NCI-H2196 treated with DMSO at 0.1 percent for 48 hours (cell line): ENCODE data around the gene GNL2.
"Not testable (repeated sequence)": the region's sequence is repeated elsewhere in the genome, so short reads cannot be mapped to it uniquely, and the experiment has no call there.

Experiments
- DNase-seq: peaks from one replicate; lab custom pipeline; 2025; ENCODE audit not compliant: unreplicated experiment; lab: John Stamatoyannopoulos, UW

Gene GNL2

DNA sequence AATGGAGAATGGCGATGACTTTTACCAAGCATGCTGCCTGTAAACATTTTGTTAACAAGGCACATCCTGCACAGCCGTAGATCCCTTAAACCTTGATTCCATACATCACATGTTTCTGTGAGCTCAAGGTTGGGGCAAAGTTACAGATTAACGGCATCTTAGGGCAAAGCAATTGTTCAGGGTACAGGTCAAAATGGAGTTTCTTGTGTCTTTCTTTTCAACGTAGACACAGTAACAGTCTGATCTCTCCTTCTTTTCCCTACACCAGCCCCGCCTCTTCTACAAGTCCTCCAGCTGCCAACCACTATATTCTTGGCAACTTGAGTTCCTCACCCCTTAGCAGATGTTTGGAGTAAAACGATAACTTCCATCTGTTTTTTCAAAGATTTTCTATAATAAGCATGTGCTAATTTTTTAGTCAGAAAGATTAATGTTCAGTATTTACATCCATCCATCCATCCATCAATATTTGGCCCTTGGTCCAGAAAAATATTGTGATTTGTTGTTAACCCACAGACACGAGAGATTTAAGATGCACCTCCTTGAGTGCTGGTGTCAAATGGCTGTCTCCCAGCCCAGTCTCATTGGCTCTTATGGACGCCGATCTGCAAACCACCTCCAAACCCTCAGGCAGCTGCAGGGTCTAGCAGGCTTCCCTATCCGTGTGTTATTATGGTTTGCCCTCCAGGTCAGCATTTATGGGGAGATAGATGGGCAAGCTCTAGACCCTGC lies 35.2 kb downstream of the GNL2 start:
- DNase-seq, result no peak

DNA sequence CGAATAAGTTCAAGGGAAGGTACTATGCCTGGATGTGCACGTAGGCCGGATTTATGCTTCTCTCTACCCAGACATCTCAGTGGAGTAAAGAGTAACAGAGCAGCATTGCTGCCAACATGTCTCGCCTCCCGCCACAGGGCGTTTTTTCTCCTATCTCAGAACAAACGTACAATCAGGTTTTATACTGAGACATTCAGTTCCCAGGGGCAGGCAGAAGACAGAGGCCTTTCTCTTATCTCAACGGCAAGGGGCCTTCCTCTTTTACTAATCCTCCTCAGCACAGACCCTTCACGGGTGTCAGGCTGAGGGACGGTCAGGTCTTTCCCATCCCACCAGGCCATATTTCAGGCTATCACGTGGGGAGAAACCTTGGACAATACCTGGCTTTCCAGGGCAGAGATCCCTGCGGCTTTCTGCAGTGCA lies 35.8 kb downstream of the GNL2 start:
- not testable (repeated sequence) for DNase-seq

DNA sequence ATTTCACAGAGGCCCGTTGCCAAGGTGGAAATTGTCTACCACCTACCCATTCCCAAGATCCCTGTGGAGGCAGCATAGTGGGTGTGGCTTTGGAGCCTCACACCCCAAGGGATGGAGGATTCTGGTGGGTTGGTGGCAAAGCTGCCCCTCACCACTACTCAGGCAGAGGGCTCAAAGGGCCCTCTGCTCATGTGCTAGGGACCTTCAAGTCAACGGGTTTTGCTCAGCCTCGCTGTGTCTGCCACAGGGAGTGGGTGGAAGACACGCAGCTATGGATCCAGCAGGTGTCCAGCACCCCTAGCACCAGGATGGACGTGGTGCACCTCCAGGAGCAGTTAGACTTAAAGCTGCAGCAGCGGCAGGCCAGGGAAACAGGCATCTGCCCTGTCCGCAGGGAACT lies 36.7 kb downstream of the GNL2 start:
- DNase-seq, result no peak

DNA sequence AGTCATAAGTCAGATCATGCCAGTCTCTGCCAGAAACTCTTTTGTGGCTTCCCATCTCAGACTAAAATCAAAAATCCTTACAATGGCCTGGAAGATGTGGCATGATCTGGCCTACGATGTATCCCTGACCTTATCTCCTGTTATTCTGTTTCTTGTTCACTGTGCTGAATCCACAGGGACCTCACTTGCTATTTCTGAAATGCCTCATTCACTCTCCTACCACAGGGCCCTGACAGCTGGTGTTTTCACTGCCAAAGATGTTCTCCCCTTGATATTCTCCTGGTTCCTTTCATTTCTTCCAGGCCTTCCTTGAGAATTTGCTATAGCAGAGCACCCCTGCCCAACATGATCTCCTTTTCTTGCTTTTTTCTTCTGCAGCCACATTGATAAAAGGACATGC lies 37.3 kb downstream of the GNL2 start:
- DNase-seq, result no peak

DNA sequence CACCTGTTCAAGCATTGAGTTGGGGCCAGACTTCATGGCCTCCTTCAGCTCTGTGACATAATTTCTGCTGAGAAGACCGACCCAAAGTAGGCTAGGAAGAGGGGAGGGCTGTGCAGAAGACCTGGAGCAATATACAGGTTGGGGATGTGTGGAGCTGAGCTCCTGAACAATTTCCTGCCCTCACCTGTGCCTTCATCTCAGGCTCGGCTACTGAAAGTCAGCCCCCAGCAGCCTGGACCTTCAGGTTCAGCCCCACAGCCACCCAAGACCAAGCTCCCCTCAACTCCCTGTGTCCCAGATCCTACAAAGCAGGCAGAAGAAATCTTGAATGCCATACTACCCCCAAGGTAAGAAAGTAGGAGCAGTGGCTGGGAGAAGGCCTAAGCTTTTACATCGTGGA lies 38.3 kb downstream of the GNL2 start:
- no peak for DNase-seq

DNA sequence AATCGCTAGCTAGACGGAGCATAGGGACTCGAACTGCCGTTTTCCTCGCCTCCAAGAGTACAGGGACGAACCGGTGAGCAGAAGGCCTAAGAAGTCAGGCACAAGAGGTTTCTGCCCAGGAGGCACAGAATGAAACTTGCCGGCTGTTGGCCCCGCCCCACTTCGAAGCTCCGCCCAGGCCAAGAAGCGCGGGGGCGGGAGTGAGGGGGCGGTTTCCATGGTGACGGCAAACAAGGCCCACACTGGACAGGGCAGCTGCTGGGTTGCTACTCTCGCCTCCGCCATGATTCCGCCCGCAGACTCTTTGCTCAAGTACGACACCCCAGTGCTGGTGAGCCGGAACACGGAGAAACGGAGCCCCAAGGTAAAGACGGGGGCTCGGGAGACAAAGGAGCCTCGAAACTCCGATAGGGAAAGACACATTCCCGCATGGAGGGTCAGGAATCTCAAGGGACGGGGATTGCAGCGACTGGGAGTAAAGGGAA lies 39.0 kb downstream of the GNL2 start, which contains the start of gene DNALI1:
Gene DNALI1 (plus strand): TSS at position 229 of the 485 bp plus-strand sequence. CDS start 55 bp downstream, at position 284.
- peak; percentile 90 for DNase-seq

DNA sequence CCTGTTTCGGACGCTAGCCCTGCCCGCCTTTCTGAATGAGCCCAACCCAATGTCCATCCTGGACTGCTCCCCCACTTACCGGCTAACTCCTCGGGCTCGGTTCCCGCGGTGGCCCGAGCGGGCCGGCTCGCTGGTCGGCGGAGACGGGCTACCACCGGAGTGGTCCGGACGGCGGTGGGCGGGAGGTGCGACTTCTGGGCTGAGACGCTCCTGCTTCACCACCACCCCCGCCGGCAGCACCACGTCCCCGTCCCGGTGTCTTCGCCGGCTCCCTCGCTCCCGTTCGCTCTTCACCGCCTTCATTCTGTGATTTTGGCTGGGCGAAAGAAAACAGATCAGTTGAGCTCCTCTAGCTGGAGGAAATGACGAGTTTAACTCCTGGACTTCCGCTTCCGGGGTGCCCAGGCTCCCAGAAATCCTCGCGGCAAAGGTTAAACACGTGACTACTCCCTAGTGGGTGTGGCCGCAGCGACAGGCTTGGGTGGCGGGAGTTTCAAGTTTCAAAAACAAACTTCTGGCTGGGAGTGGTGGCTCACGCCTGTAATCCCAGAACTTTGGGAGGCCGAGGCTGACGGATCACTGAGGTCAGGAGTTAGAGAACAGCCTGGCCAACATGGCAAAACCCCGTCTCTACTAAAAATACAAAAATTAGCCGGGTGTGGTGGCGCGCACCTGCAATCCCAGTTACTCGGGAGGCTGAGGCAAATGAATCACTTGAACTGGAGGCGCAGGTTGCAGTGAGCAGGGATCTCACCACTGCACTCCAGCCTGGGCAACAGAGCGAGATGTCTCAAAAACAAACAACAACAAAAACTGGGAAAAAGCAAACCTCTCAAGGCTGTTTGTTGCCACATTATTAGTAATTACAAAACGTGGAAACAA lies 41.6 kb downstream of the GNL2 start, which contains the start of gene SNIP1:
Gene SNIP1 (minus strand): TSS at position 367 of the 882 bp plus-strand sequence. CDS start 64 bp downstream, at position 303.
- peak; percentile 85 for DNase-seq

DNA sequence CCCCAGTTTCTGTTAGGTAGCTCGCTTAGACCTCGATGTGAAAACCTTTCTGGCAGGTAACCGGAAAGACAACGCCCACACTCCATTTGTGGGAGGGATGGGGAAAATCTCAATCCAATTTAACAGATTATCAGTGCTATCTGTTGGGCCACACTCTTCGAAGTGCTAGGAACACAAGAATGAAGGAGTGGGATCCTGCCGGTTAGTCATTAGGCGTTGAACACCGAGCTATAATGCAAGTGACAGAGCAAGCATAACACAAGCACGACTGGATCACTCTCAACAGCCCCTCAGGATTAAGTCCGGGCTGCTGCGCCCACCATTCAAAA lies 42.2 kb downstream of the GNL2 start:
- DNase-seq, result no peak

DNA sequence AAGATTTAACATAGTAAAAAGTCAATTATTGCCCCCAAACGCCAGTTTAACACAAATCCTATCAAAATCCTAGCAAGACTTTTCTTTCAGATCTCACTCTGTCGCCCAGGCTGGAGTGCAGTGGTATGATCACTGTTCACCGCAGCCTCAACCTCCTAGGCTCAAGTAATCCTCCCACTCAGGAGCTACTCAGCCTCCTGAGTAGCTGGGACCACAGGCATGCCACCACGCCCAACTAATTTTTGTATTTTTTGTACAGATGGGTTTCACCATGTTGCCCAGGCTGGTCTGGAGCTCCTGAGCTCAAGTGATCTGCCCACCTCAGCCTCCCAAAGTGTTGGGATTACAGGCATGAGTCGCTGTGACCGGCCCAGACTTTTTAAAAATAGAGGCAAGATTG lies 46.4 kb downstream of the GNL2 start:
- no peak for DNase-seq

DNA sequence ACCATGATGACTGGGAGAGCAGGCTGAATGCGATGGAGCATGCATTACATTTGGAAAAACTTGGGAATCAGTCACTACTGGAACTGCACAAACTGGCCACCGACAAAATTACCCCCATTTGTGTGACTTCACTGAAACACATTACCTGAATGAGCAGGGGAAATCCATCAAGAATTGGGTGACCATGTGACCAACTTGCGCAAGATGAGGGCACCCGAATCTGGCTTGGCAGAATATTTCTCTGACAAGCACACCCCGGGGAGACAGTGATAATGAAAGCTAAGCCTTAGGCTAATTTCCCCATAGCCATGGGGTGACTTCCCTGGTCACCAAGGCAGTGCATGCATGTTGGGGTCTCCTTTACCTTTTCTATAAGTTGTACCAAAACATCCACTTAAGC lies 50.7 kb downstream of the GNL2 start:
- no peak for DNase-seq

DNA sequence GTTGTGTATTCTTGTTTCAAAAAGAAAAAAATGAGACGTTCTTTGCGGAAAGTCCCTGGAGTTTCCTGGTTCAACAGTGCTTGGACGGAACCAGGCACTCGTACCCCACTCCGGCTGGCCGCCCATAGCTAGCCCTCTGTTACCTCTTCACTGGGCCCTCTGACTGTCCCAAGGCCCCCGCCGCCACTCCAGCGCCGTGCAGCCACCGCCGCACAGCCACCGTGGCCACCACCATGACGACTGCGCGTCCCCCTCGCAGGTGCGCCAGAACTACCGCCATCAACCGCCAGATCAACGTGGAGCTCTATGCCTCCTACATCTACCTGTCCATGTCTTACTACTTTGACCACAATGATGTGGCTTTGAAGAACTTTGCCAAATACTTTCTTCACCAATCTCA lies 51.2 kb downstream of the GNL2 start:
- no peak for DNase-seq

DNA sequence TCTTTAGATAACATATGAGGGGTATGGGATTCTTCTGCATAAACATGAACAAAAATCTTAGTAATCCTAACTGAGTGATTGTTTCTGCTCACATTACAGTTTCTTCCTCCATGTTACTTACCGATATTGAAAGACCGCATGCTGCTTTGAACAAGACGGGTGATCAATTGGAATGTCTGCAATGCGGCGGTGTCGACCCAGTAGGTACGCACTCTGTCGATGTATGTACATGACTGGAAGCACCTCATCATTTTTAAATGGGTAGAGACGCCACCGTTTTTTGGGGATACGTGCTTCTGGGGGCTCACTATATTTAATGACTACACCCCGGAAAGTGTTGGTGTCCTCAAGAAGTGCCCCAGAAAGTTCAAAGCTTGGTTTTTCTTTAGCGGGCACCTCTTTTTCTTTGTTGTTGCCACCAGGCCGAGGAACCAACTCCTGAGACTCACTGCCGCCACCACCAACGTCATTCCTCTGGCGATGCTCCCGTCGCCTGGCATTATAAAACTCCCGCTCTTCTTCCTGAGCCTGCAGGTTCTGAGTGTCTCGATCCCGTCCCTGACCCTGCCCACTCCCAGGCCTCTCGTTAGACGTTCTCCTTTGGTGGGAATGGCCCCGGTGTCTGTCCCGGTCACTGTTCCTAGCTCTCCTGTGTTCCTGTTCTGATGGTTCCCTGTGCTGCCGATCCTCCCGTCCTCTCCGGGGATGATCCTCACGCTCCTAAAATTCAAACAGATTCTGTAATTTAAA lies 55.5 kb downstream of the GNL2 start:
- no peak for DNase-seq

DNA sequence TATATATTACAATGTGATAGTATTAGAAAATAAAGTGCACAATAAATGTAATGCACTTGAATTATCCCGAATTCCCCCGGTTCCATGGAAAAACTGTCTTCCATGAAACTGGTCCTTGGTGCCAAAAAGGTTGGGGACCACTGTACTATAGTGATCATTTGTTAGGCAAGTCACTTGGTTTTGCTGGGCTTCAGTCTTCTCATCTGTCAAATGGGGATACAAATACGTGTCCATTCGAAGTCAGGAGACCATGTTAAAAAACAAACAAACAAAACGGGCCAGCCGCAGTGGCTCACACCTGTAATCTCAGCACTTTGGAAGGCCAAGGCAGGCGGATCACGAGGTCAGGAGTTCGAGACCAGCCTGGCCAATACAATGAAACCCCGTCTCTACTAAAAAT lies 56.6 kb downstream of the GNL2 start:
- DNase-seq, result not testable (repeated sequence)

DNA sequence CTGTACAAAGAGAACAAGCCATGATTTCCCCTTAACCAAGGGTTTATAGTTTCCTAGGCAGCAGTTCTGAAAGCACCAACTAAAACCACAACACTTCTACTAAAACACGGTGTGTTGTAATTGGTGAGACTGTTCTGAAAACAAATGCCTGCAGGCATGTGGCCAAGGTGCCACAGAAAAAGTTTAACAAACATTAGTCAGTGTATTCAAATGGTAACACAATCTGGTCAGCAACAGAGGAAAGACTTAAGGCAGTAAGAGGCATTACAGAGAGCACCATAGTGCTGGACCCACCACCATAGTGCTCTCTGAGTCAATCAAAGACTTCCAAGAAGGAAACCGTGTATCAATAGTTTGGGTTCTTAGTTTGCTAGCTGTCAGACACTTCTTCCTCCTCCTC lies 58.4 kb downstream of the GNL2 start:
- DNase-seq, result peak; percentile 18

DNA sequence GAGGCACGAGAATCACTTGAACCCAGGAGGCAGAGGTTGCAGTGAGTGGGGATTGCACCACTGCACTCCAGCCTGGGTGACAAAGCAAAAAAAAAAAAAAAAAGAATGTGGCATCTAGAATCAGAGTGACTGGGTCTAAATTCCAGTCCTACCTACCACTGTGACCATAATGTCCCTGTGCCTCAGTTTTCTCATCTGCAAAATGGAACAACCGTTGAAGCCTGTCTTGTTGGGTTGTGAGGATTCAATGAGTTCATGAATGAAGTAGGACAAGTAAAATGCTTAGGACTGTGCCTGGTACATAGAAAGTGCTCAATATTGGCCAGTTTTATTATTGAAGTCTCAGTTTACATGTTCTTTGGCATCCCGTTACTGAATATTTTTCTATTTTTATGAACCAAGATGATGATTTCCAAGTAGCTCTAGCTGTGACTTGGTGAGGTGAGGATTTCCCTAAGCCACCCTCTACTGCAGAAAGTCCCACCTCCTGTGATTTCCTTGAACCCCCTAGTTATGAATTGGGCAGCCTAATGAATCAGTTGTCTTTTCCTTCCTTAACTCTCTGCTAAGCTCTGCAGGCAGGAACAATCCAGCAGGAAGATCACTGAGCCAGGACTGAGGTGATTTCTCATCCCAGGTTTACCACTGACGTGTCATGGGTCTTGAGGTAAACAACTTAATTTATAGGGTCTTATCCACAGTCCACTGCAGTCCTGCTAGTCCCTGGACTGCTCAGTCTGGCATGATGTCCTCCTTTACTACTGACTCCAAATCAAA lies 62.2 kb downstream of the GNL2 start:
- no peak for DNase-seq

DNA sequence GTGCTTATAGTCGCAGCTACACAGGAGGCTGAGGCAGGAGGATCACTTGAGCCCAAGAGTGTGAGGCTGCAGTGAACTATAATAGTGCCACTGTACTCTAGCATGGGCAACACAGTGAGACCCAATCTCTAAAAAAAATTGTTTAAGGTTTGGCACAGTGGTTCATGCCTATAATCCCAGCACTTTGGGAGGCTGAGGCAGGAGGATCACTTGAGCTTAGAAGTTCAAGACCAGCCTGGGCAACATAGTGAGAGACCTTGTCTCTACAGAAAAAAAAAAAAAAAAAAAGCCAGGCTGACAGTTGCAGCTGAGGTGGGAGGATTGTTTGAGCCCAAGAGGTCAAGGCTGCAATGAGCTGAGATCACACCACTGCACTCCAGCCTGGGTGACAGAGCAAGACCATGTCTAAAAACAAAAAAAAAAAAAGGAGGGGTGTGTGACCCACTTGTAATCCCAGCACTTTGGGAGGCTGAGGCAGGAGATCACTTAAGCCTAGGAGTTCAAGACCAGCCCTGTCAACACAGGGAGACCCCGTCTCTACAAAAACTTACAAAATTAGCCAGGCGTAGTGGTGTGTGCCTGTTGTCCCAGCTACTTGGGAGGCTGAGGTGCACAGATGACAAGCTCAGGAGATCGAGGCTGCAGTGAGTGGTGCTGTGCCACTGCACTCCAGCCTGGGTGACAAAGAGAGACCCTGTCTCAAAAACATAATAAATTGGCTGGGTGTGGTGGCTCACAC lies 63.1 kb downstream of the GNL2 start:
- DNase-seq, result not testable (repeated sequence)

DNA sequence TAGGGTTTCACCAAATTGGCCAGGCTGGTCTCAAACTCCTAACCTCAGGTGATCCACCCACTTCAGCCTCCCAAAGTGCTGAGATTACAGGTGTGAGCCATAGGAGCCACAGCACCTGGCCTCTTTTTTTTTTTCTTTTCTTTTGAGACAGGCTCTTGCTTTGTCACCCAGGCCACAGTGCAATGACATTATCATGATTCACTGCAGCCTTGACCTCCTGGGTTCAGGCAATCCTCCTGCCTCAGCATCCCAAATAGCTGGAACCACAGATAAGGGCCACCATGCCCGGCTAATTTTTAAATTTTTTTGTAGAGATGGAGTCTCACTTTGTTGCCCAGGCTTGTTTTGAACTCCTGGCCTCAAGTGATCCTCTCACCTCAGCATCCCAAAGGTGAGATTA lies 65.8 kb downstream of the GNL2 start:
- not testable (repeated sequence) for DNase-seq

DNA sequence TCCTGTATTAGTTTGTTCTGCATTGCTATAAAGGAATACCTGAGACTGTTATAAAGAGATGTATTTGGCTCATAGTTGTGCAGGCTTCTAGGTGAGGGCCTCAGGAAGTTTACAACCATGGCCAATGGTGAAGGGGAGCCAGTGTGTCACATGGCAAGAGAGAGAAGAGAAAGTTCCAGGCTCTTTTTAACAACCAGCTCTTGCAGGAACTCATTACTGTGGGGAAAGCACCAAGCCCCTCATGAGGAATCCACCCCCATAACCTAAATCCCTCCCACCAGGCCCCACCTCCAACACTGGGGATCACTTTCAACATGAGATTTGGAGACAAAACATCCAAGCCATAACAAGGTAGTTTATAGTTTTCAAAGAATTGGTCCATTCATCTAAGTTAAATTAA lies 76.1 kb downstream of the GNL2 start:
- DNase-seq, result no peak

DNA sequence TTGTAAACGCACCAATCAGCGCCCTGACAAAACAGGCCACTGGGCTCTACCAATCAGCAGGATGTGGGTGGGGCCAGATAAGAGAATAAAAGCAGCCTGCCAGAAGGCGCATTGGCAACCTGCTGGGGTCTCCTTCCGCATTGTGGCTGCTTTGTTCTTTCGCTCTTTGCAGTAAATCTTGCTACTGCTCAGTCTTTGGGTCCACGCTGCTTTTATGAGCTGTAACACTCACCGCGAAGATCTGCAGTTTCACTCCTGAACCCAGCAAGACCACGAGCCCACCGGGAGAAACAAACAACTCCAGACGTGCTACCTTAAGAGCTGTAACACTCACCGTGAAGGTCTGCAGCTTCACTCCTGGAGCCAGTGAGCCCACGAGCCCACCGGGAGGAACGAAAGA lies 76.8 kb downstream of the GNL2 start:
- not testable (repeated sequence) for DNase-seq

DNA sequence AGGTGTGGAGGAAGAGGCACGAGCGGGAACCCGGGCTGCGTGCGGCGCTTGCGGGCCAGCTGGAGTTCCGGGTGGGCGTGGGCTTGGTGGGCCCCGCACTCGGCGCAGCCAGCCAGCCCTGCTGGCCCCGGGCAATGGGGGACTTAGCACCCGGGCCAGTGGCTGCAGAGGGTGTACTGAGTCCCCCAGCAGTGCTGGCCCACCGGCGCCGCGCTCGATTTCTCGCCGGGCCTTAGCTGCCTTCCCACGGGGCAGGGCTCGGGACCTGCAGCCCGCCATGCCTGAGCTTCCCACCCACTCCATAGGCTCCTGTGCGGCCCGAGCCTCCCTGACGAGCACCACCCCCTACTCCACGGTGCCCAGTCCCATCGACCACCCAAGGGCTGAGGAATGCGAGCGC lies 77.5 kb downstream of the GNL2 start:
- DNase-seq, result not testable (repeated sequence)
